HepG2 (cell line): Measurements from ENCODE around the gene MS4A15. TPM values are rescaled to one million over a fixed set of nuclear protein-coding genes. Genes with fewer than 3 reads are reported as not detected.

ENCODE experiments used
- ATAC-seq: fragments of 200-7000 bp; cut with Tn5 transposase; 3 replicates; pipeline ENCODE4 v1.9.1; 2020; ENCODE audit warnings: mild to moderate bottlenecking, moderate library complexity
- BruUV-seq: library from RNA; stranded (reverse); fragments of 400-500 nt; replicated peaks from 2 replicates; lab custom pipeline; 2021; lab: Mats Ljungman, UMichigan
- CTCF ChIA-PET: fragments of 300-600 bp; formaldehyde crosslinking; extraction: SDS; loops from one replicate; lab custom pipeline; 2021; ENCODE audit warnings: low total read pairs, inconsistent platforms, low intra/inter-chr PET ratio; lab: Yijun Ruan, JAX
- POLR2A ChIA-PET: fragments of 350-600 bp; sonication (Branson Sonifier 250); formaldehyde crosslinking; loops from one replicate; lab custom pipeline; 2020; ENCODE audit warnings: antibody characterized with exemption, inconsistent platforms; lab: Yijun Ruan, JAX
- DNase-seq: peaks from one replicate; pipeline ENCODE4 v3.0.0-alpha.2; 2015; ENCODE audit warnings: low spot score
- FAIRE-seq: peaks from 3 replicates; lab custom pipeline; 2011; peaks lifted over from hg19 to GRCh38; lab: Jason Lieb, UNC
- H2AFZ ChIP-seq: one replicate; pipeline ENCODE4 v1.6.1; 2011; ENCODE audit warnings: low read length, inconsistent platforms
- H3K27ac ChIP-seq: fragments of 300-600 bp; 3 replicates; pipeline ENCODE4 v1.8.0; 2011; ENCODE audit warnings: mixed run types, mild to moderate bottlenecking, mixed read lengths, low read length, inconsistent platforms; ENCODE audit not compliant: insufficient read depth; ENCODE audit errors: extremely low read length
- H3K27me3 ChIP-seq, 2 experiments: fragments of 200-600 bp in 1 of 2; 2 replicates in 1 of 2; 3 replicates in 1 of 2; pipeline versions ENCODE4 v1.6.0 to v1.8.0; 2011; ENCODE audit warnings: low read length in 2 of 2, mild to moderate bottlenecking in 2 of 2, moderate library complexity in 2 of 2, inconsistent platforms in 1 of 2; ENCODE audit not compliant: insufficient read depth in 2 of 2, control insufficient read depth in 1 of 2
- H3K36me3 ChIP-seq, 2 experiments: fragments of 200-600 bp in 1 of 2; replicated peaks in 1 of 2; 2 replicates in 1 of 2; 3 replicates in 1 of 2; pipeline versions ENCODE4 v1.5.1 to v1.8.0; 2011; ENCODE audit warnings: low read length in 2 of 2, inconsistent platforms in 1 of 2; ENCODE audit not compliant: insufficient read depth in 2 of 2, control insufficient read depth in 1 of 2
- H3K4me1 ChIP-seq: 2 replicates; pipeline ENCODE4 v1.5.1; 2012; ENCODE audit warnings: low read length, inconsistent platforms; ENCODE audit not compliant: insufficient read depth
- H3K4me2 ChIP-seq: 2 replicates; pipeline ENCODE4 v1.6.0; 2011; ENCODE audit warnings: low read depth, low read length, inconsistent platforms
- H3K4me3 ChIP-seq, 3 experiments: fragments of 200-600 bp in 1 of 3; sonication (generic), shearing (Covaris generic) in 1 of 3; replicated peaks in 1 of 3; 2 replicates each; pipeline ENCODE4 v1.5.1; 2011 to 2016; ENCODE audit warnings: low read length in 3 of 3, inconsistent platforms in 2 of 3, low read depth in 2 of 3, mild to moderate bottlenecking in 2 of 3, control low read depth in 1 of 3, mixed read lengths in 1 of 3; ENCODE audit not compliant: insufficient read depth in 1 of 3
- H3K79me2 ChIP-seq: one replicate; pipeline ENCODE4 v1.6.1; 2011; ENCODE audit warnings: low read length, inconsistent platforms; ENCODE audit not compliant: insufficient read depth
- H3K9ac ChIP-seq: 2 replicates; pipeline ENCODE4 v1.6.0; 2011; ENCODE audit warnings: mild to moderate bottlenecking, low read depth, low read length, inconsistent platforms; ENCODE audit not compliant: insufficient read depth
- H3K9me3 ChIP-seq: 2 replicates; pipeline ENCODE4 v1.5.1; 2012; ENCODE audit warnings: mild to moderate bottlenecking, low read length
- H4K20me1 ChIP-seq: 2 replicates; pipeline ENCODE4 v1.6.0; 2011; ENCODE audit warnings: inconsistent platforms, mild to moderate bottlenecking, low read length, moderate library complexity; ENCODE audit not compliant: insufficient read depth
- ARNTL ChIP-seq: sonication (generic); formaldehyde crosslinking; IDR thresholded peaks from 2 replicates; pipeline ENCODE4 v1.4.0; 2020; ENCODE audit warnings: mild to moderate bottlenecking, missing genetic modification reagents
- CENPT ChIP-seq: sonication (generic); formaldehyde crosslinking; IDR thresholded peaks from 2 replicates; pipeline ENCODE4 v1.8.0; 2022; ENCODE audit warnings: low read depth, mild to moderate bottlenecking, moderate library complexity, missing genetic modification reagents
- FOSL2 ChIP-seq: sonication (generic); formaldehyde crosslinking; IDR thresholded peaks from 2 replicates; pipeline ENCODE4 v1.4.0; 2020; ENCODE audit warnings: missing genetic modification reagents
- RFXAP ChIP-seq: sonication (generic); formaldehyde crosslinking; IDR thresholded peaks from 2 replicates; pipeline ENCODE4 v1.4.0; 2020; ENCODE audit warnings: missing genetic modification reagents, borderline replicate concordance
- SP5 ChIP-seq: IDR thresholded peaks from 2 replicates; pipeline ENCODE4 v1.6.1; 2016; ENCODE audit warnings: low read depth, borderline replicate concordance
- TFAP4 ChIP-seq: sonication (generic); IDR thresholded peaks from 2 replicates; pipeline ENCODE4 v1.6.1; 2016; ENCODE audit warnings: low read depth, borderline replicate concordance
- ZNF20 ChIP-seq: sonication (generic); formaldehyde crosslinking; IDR thresholded peaks from 2 replicates; pipeline ENCODE4 v1.4.0; 2020; ENCODE audit warnings: mild to moderate bottlenecking, moderate library complexity, missing genetic modification reagents
- ZNF281 ChIP-seq: sonication (generic); formaldehyde crosslinking; IDR thresholded peaks from 2 replicates; pipeline ENCODE4 v1.4.0; 2020; ENCODE audit warnings: missing genetic modification reagents, borderline replicate concordance
- ZNF775 ChIP-seq: sonication (generic); formaldehyde crosslinking; IDR thresholded peaks from 2 replicates; pipeline ENCODE4 v1.4.0; 2020; ENCODE audit warnings: missing genetic modification reagents, mild to moderate bottlenecking, moderate library complexity, borderline replicate concordance
- WGBS: methylation state at CpG from one replicate; pipeline ENCODE4 v1.1.6; 2017; ENCODE audit warnings: low lambda C conversion rate; 5-methylcytosine and 5-hydroxymethylcytosine counted together
- in situ Hi-C: cut with HindIII; loops from 2 replicates; pipeline ENCODE4 v1.10.0; 2017; ENCODE audit warnings: low pct_unique_long_range_greater_than_20kb; ENCODE audit not compliant: extremely low pct_ligation_motif_present
- intact Hi-C: fragments of 100-400 bp; cut with micrococcal nuclease; formaldehyde crosslinking; loops from one replicate; pipeline ENCODE4 v1.10.0; 2022; ENCODE audit not compliant: unreplicated experiment
- polyA plus RNA-seq, 8 experiments: library from polyadenylated mRNA; depleted of rRNA in 3 of 8; stranded (reverse) in 7 of 8; unstranded in 1 of 8; fragments of >200 nt; fragmentation: Illumina TruSeq in 4 of 8; extraction: Trizol in 4 of 8; gene quantifications; 2 replicates each; pipeline versions ENCODE4 v1.2.1 to v1.2.3, GENCODE V29; 2011 to 2016; ENCODE audit warnings: low read depth in 4 of 8, missing spikeins in 1 of 8, mixed read lengths in 1 of 8; ENCODE audit not compliant: insufficient read depth in 1 of 8
- total RNA-seq, 5 experiments: library from RNA; depleted of rRNA; stranded (reverse); fragments of >200 nt; fragmentation: Illumina TruSeq; extraction: Trizol; gene quantifications; 2 replicates each; pipeline ENCODE4 v1.2.3, GENCODE V29; 2016; ENCODE audit warnings: low read depth in 1 of 5

The MS4A15 gene
- total and polyA plus RNA-seq, 2 of the 13 experiments (the other 11 are each of a cell fraction or from before 2014, with no cell fraction given) = not detected

GRCh38 chr11:60818057-60818456 lies 61.4 kb downstream of the MS4A15 start:
- Histone ChIP-seq H3K27me3 (peaks cover 3 to 19% of the 10 kb centered on the region in 2 experiments; a peak in 3 of 5 replicates), H3K4me2 (no peak overlapping the region), H3K4me1 (peaks cover 7% of the 10 kb centered on the region), H4K20me1 (no peaks in the 10 kb centered on the region), H3K27ac (no peak overlapping the region), H3K36me3 (no peaks in the 10 kb centered on the region), H3K9me3 (peaks cover 11% of the 10 kb centered on the region), H3K79me2 (no peaks in the 10 kb centered on the region), H3K4me3 (no peak overlapping the region), H2AFZ (no peak overlapping the region), H3K9ac (no peak overlapping the region)
- FAIRE-seq (no peak), DNase-seq (no peak), ATAC-seq (no peak)
- TF ChIP-seq TFAP4 (no peak), ZNF20 (no peak)
- WGBS = 2% methylated on average over 4 of the region's 4 CpGs
- no TSS peak for BruUV-seq
- in situ Hi-C loops (no loop called here), intact Hi-C loops (no loop called here)
- POLR2A ChIA-PET = no interaction called here
- CTCF ChIA-PET = no interaction called here

- in situ Hi-C loops (no loop called here), intact Hi-C loops (no loop called here)
- Histone ChIP-seq H3K4me3 (no peak overlapping the region), H4K20me1 (no peaks in the 10 kb centered on the region), H3K4me1 (peaks cover 7% of the 10 kb centered on the region), H3K27ac (no peak overlapping the region), H3K36me3 (no peaks in the 10 kb centered on the region), H3K27me3 (peaks cover 3 to 25% of the 10 kb centered on the region in 2 experiments; a peak in 3 of 5 replicates), H3K9ac (no peak overlapping the region), H2AFZ (no peak overlapping the region), H3K9me3 (peaks cover 3% of the 10 kb centered on the region; the same call in 1 of the 2 replicates), H3K4me2 (no peak overlapping the region), H3K79me2 (no peaks in the 10 kb centered on the region)
- no peak for ATAC-seq
- no peak for DNase-seq
- ChIA-PET CTCF (no interaction called here), POLR2A (no interaction called here)
- FAIRE-seq = no peak
- TF ChIP-seq ZNF281 = no peak
- TF ChIP-seq FOSL2 (CRISPR knock-in tag) = no peak
- TF ChIP-seq SP5 (CRISPR knock-in tag) = no peak
- TF ChIP-seq RFXAP = no peak
- TF ChIP-seq CENPT (CRISPR knock-in tag) = no peak
- TF ChIP-seq ZNF775 (CRISPR knock-in tag) = no peak
- TF ChIP-seq ARNTL (CRISPR knock-in tag) = no peak
- BruUV-seq = no TSS peak
- 34% methylated on average over 7 of the region's 15 CpGs for WGBS
These were observed 65.3 kb downstream of the MS4A15 start for GRCh38 chr11:60821827-60822599.
